ENCODE measurements around the gene MED27. TPM values are rescaled to one million over a fixed set of nuclear protein-coding genes. Genes with fewer than 3 reads are reported as not detected.

The MED27 gene
- total RNA-seq, 2 experiments from 2014 or later = 18.5 to 19.7 TPM

GRCh38 chr9:132003319-132003704 lies 76.4 kb downstream of the MED27 start:
- peaks cover 15% of the 10 kb centered on the region for H3K36me3 Mint-ChIP-seq
- ATAC-seq (ENCODE audit: low read depth) = no peak
- no peaks in the 10 kb centered on the region for H3K9me3 Mint-ChIP-seq
- H3K4me3 Mint-ChIP-seq = no peak overlapping the region
- H3K27ac Mint-ChIP-seq = no peak overlapping the region
- H3K27me3 Mint-ChIP-seq = no peaks in the 10 kb centered on the region
- POLR2A ChIA-PET = no interaction called here
- H3K4me1 Mint-ChIP-seq = peaks cover 49% of the 10 kb centered on the region
- no peak for DNase-seq

- H3K4me3 Mint-ChIP-seq = no peak overlapping the region
- no peaks in the 10 kb centered on the region for H3K27me3 Mint-ChIP-seq
- H3K36me3 Mint-ChIP-seq = peaks cover 15% of the 10 kb centered on the region
- POLR2A ChIA-PET = no interaction called here
- no peak overlapping the region for H3K27ac Mint-ChIP-seq
- peaks cover 48% of the 10 kb centered on the region for H3K4me1 Mint-ChIP-seq
- H3K9me3 Mint-ChIP-seq = no peaks in the 10 kb centered on the region
- ATAC-seq (ENCODE audit: low read depth) (no peak), DNase-seq (no peak)
Observed at GRCh38 chr9:132002643-132003318, 76.9 kb downstream of the MED27 start.

GRCh38 chr9:132001567-132001966 lies 78.1 kb downstream of the MED27 start:
- no peaks in the 10 kb centered on the region for H3K9me3 Mint-ChIP-seq
- peak overlapping the region; percentile 19 for H3K27ac Mint-ChIP-seq
- POLR2A ChIA-PET = no interaction called here
- ATAC-seq (ENCODE audit: low read depth) (no peak), DNase-seq (no peak)
- H3K4me1 Mint-ChIP-seq = peaks cover 37% of the 10 kb centered on the region
- H3K4me3 Mint-ChIP-seq = no peak overlapping the region
- H3K36me3 Mint-ChIP-seq = peaks cover 12% of the 10 kb centered on the region
- no peaks in the 10 kb centered on the region for H3K27me3 Mint-ChIP-seq

- Mint-ChIP-seq H3K36me3 (peaks cover 19% of the 10 kb centered on the region), H3K4me1 (peaks cover 30% of the 10 kb centered on the region), H3K27me3 (no peaks in the 10 kb centered on the region), H3K4me3 (no peak overlapping the region), H3K9me3 (no peaks in the 10 kb centered on the region), H3K27ac (no peak overlapping the region)
- POLR2A ChIA-PET = no interaction called here
- DNase-seq = no peak
- no peak for ATAC-seq (ENCODE audit: low read depth)
Observed at GRCh38 chr9:132000659-132001058, 79.0 kb downstream of the MED27 start.

- no peaks in the 10 kb centered on the region for H3K27me3 Mint-ChIP-seq
- peaks cover 29% of the 10 kb centered on the region for H3K4me1 Mint-ChIP-seq
- POLR2A ChIA-PET = no interaction called here
- no peak for DNase-seq
- no peak overlapping the region for H3K27ac Mint-ChIP-seq
- no peak overlapping the region for H3K4me3 Mint-ChIP-seq
- H3K9me3 Mint-ChIP-seq = no peaks in the 10 kb centered on the region
- no peak for ATAC-seq (ENCODE audit: low read depth)
- peaks cover 19% of the 10 kb centered on the region for H3K36me3 Mint-ChIP-seq
Observed at GRCh38 chr9:131999692-132000551, 79.7 kb downstream of the MED27 start.

GRCh38 chr9:131997779-131998178 lies 81.9 kb downstream of the MED27 start:
- ATAC-seq (ENCODE audit: low read depth) (no peak), DNase-seq (no peak)
- Mint-ChIP-seq H3K27me3 (no peaks in the 10 kb centered on the region), H3K9me3 (no peaks in the 10 kb centered on the region), H3K36me3 (peaks cover 19% of the 10 kb centered on the region), H3K4me1 (peaks cover 20% of the 10 kb centered on the region), H3K4me3 (no peak overlapping the region), H3K27ac (no peak overlapping the region)
- POLR2A ChIA-PET = interaction anchor here (0.7 kb wide), 1 partner anchor 1023 kb away, joined by 4 read pairs; no protein-coding TSS in a partner anchor

- peaks cover 13% of the 10 kb centered on the region for H3K4me1 Mint-ChIP-seq
- peaks cover 19% of the 10 kb centered on the region for H3K36me3 Mint-ChIP-seq
- H3K27me3 Mint-ChIP-seq = no peaks in the 10 kb centered on the region
- DNase-seq (no peak), ATAC-seq (ENCODE audit: low read depth) (no peak)
- H3K9me3 Mint-ChIP-seq = no peaks in the 10 kb centered on the region
- POLR2A ChIA-PET = no interaction called here
- no peak overlapping the region for H3K27ac Mint-ChIP-seq
- no peak overlapping the region for H3K4me3 Mint-ChIP-seq
Observed at GRCh38 chr9:131997076-131997475, 82.6 kb downstream of the MED27 start.

- peaks cover 11% of the 10 kb centered on the region for H3K36me3 Mint-ChIP-seq
- H3K9me3 Mint-ChIP-seq = no peaks in the 10 kb centered on the region
- DNase-seq (no peak), ATAC-seq (ENCODE audit: low read depth) (no peak)
- H3K4me1 Mint-ChIP-seq = peaks cover 8% of the 10 kb centered on the region
- no peaks in the 10 kb centered on the region for H3K27me3 Mint-ChIP-seq
- POLR2A ChIA-PET = interaction anchor here (0.6 kb wide), 1 partner anchor 125 kb away, joined by 3 read pairs; no protein-coding TSS in a partner anchor
- H3K4me3 Mint-ChIP-seq = no peak overlapping the region
- H3K27ac Mint-ChIP-seq = no peak overlapping the region
Observed at GRCh38 chr9:131995382-131995781, 84.3 kb downstream of the MED27 start.

GRCh38 chr9:131994364-131995125 lies 85.1 kb downstream of the MED27 start:
- DNase-seq (no peak), ATAC-seq (ENCODE audit: low read depth) (no peak)
- Mint-ChIP-seq H3K4me3 (no peak overlapping the region), H3K27me3 (no peaks in the 10 kb centered on the region), H3K36me3 (peaks cover 8% of the 10 kb centered on the region), H3K4me1 (peaks cover 3% of the 10 kb centered on the region), H3K9me3 (no peaks in the 10 kb centered on the region), H3K27ac (no peak overlapping the region)
- POLR2A ChIA-PET = interaction anchor here (0.6 kb wide), 2 partner anchors 125 to 332 kb away, joined by 3 read pairs; no protein-coding TSS in a partner anchor

- H3K4me1 Mint-ChIP-seq = no peaks in the 10 kb centered on the region
- H3K4me3 Mint-ChIP-seq = no peak overlapping the region
- H3K36me3 Mint-ChIP-seq = peaks cover 8% of the 10 kb centered on the region
- ATAC-seq (ENCODE audit: low read depth) (no peak), DNase-seq (no peak)
- H3K9me3 Mint-ChIP-seq = no peaks in the 10 kb centered on the region
- POLR2A ChIA-PET = no interaction called here
- no peak overlapping the region for H3K27ac Mint-ChIP-seq
- H3K27me3 Mint-ChIP-seq = no peaks in the 10 kb centered on the region
Observed at GRCh38 chr9:131992906-131993657, 86.6 kb downstream of the MED27 start.

GRCh38 chr9:131987232-131987631 lies 92.4 kb downstream of the MED27 start:
- Mint-ChIP-seq H3K9me3 (no peaks in the 10 kb centered on the region), H3K36me3 (no peaks in the 10 kb centered on the region), H3K27ac (no peak overlapping the region), H3K4me3 (no peak overlapping the region), H3K4me1 (peaks cover 2% of the 10 kb centered on the region), H3K27me3 (no peaks in the 10 kb centered on the region)
- DNase-seq (no peak), ATAC-seq (ENCODE audit: low read depth) (no peak)
- POLR2A ChIA-PET = no interaction called here

- POLR2A ChIA-PET = interaction anchor here (0.7 kb wide), 1 partner anchor 259 kb away, joined by 5 read pairs; no protein-coding TSS in a partner anchor
- DNase-seq (no peak), ATAC-seq (ENCODE audit: low read depth) (no peak)
- Mint-ChIP-seq H3K27me3 (no peaks in the 10 kb centered on the region), H3K36me3 (no peaks in the 10 kb centered on the region), H3K27ac (no peak overlapping the region), H3K4me1 (peaks cover 2% of the 10 kb centered on the region), H3K9me3 (no peaks in the 10 kb centered on the region), H3K4me3 (no peak overlapping the region)
Observed at GRCh38 chr9:131986576-131986975, 93.1 kb downstream of the MED27 start.

GRCh38 chr9:131986089-131986488 lies 93.6 kb downstream of the MED27 start:
- DNase-seq = no peak
- no peak overlapping the region for H3K4me3 Mint-ChIP-seq
- H3K4me1 Mint-ChIP-seq = peaks cover 2% of the 10 kb centered on the region
- POLR2A ChIA-PET = interaction anchor here (0.7 kb wide), 1 partner anchor 259 kb away, joined by 5 read pairs; no protein-coding TSS in a partner anchor
- no peaks in the 10 kb centered on the region for H3K36me3 Mint-ChIP-seq
- no peaks in the 10 kb centered on the region for H3K9me3 Mint-ChIP-seq
- no peak for ATAC-seq (ENCODE audit: low read depth)
- no peaks in the 10 kb centered on the region for H3K27me3 Mint-ChIP-seq
- no peak overlapping the region for H3K27ac Mint-ChIP-seq

Data from activated naive CD8-positive, alpha-beta T cell treated with anti-CD3 and anti-CD28 coated beads, Interleukin-2, amount 10 ng/mL, durations not matched to agents 7 days and 5 days (primary cell).